HFFc6 (cell line): ENCODE data around the gene USP51. TPM values are rescaled to one million over a fixed set of nuclear protein-coding genes. Genes with fewer than 3 reads are reported as not detected.

Source experiments
- microRNA-seq: library from miRNA; unstranded; fragments of <30 nt; microRNA quantifications from one replicate; pipeline ENCODE4, GENCODE V29; 2019
- total RNA-seq, 6 experiments: library from RNA; stranded (reverse); fragmentation: NEBNext Ultra II Directional; extraction: Animal tissue kit (Norgen Biotek cat#: 25700); gene quantifications; 2 replicates in 1 of 6; 3 replicates in 5 of 6; pipeline ENCODE4 v1.2.3, GENCODE V29; 2021

Gene USP51
- total RNA-seq, 6 experiments from 2014 or later = 0.73 to 1.2 (median 1.0) TPM

Small RNA genes lying within 50 kb of the gene (microRNA-seq; reads per million reads assigned to microRNA genes)
- not detected for gene MIR4536-1
- gene MIR4536-2 = not detected

Other genes with a start within 250 kb of the USP51 start
- gene PAGE3, start 224.9 kb downstream of the USP51 start, total RNA-seq = not detected
- gene MAGEH1, start 37.7 kb downstream of the USP51 start, total RNA-seq = 10 to 100 TPM; 20.6 to 25.3 (median 24.9) TPM
- not detected for gene FOXR2, start 133.6 kb upstream of the USP51 start, total RNA-seq
- 10 to 100 TPM; 10.9 to 17.2 (median 12.7) TPM for gene RRAGB, start 227.9 kb upstream of the USP51 start, total RNA-seq